Muscle of back (tissue), 11 donors: ENCODE measurements around the gene TGFB3. TPM values are rescaled to one million over a fixed set of nuclear protein-coding genes. Genes with fewer than 3 reads are reported as not detected.
A peak's percentile ranks its signal among the peaks of the same experiment; 100 is the strongest.
"Not testable (repeated sequence)": the region's sequence is repeated elsewhere in the genome, so short reads cannot be mapped to it uniquely, and the experiment has no call there.

Experiments used
- DNase-seq, 3 donors: peaks; one replicate each; pipeline versions ENCODE4 v3.0.0 to v3.0.0-alpha.2; 2013
- polyA plus RNA-seq, 10 donors: library from polyadenylated mRNA; unstranded; fragments of 120-200 nt; gene quantifications; one replicate each; pipeline ENCODE4 v1.2.1, GENCODE V29; 2013; ENCODE audit not compliant: insufficient read length in 10 of 10

TGFB3 gene
- polyA plus RNA-seq, 10 donors, result 71.5 to 109 (median 91.2) TPM

GRCh38 chr14:75961662-75962061 lies 20.1 kb downstream of the TGFB3 start:
- DNase-seq, result no peak

GRCh38 chr14:75960231-75960630 lies 21.6 kb downstream of the TGFB3 start:
- DNase-seq, result no peak

DNA sequence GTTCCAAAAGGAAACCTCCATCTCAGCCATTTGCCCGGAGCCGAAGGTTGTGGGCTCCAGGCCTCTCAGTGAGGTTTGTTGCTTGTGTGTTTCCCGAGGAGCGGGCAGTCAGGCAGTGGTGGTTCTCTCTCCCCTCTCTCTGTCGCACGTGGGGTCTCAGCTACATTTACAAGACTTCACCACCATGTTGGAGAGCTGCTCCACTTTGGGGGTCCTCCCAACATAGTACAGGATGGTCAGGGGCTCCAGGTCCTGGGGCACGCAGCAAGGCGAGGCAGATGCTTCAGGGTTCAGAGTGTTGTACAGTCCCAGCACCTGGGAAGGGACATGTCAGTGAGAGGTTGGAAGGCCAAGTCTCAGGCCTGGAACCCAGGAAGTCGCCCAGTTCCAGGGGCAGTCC lies 22.8 kb downstream of the TGFB3 start:
- DNase-seq, result no peak

- DNase-seq, result no peak
These were observed 29.3 kb downstream of the TGFB3 start for GRCh38 chr14:75952489-75952888.

DNA sequence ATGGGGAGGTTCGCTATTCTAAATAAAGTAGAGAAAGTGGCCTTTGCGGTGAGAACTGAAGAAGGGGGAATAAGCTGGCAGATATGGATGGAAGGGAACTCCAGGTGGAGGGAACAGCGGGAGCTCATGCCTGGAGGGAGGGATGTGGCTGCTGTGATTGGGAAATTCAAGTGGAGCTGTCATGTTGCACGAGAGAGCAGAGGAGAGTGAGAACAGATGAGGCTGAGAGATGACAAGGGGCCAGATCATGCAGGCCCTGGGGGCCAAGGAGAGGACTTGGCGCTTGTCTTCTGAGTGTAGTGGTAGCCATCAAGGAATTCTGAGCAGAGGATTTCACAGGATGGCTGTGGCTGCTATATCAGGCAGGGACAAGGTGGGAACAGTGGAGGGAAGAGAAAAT lies 35.0 kb downstream of the TGFB3 start:
- no peak for DNase-seq

- DNase-seq, result no peak
These were observed 37.1 kb downstream of the TGFB3 start for GRCh38 chr14:75944607-75945241.

- peak; percentile 29 to 68 (median 59) for DNase-seq
These were observed 40.8 kb downstream of the TGFB3 start for GRCh38 chr14:75941030-75941429.

GRCh38 chr14:75939200-75939599 lies 42.6 kb downstream of the TGFB3 start:
- DNase-seq, result no peak

DNA sequence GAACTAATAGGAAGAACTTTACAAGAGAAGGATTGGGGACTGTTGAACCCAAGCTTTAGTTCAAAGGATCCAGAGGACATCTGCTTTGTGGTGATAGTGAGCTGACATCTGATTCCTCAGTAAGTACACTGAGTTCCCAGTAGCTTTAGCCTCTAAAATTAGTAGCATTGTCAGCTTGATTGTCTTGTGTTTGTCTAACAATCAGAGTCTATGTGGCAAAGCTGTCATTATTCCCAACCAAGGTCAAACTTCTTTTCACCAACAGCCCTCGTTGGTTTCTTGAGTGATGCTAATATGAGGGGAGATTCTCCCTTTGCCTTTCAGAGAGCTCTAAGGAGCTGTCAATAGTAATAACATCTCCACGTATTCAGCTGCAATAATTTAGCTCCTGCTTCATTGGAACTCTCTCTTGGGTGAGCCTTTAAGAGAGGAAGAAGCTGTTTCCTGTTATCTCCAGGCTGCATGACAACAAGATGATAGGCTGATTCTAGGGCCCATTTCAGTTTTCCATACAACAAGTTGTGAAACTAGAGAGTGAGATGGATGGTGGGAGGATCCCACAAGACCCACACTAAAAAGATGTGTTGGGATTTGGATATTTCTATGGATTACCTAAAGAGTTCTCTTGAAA lies 46.7 kb downstream of the TGFB3 start:
- DNase-seq, result no peak

GRCh38 chr14:75933712-75934296 lies 48.0 kb downstream of the TGFB3 start:
- no peak for DNase-seq

- peak in 2 of 3 donors; percentile 74 to 83 for DNase-seq
These were observed 53.1 kb downstream of the TGFB3 start for GRCh38 chr14:75928690-75929181.

GRCh38 chr14:75927564-75928087 lies 54.2 kb downstream of the TGFB3 start:
- DNase-seq, result no peak

GRCh38 chr14:75926431-75927115 lies 55.2 kb downstream of the TGFB3 start:
- DNase-seq, result peak in 1 of 3 donors; percentile 35

DNA sequence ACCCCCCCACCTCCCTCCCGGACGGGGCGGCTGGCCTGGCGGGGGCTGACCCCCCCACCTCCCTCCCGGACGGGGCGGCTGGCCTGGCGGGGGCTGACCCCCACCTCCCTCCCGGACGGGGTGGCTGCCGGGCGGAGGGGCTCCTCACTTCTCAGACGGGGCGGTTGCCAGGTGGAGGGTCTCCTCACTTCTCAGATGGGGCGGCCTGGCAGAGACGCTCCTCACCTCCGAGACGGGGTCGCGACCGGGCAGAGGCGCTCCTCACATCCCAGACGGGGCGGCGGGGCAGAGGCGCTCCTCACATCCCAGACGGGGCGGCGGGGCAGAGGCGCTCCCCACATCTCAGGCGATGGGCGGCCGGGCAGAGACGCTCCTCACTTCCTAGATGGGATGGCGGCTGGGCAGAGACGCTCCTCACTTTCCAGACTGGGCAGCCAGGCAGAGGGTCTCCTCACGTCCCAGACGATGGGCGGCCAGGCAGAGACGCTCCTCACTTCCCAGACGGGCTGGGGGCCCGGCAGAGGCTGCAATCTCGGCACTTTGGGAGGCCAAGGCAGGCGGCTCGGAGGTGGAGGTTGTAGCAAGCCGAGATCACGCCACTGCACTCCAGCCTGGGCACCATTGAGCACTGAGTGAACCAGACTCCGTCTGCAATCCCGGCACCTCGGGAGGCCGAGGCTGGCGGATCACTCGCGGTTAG lies 56.5 kb downstream of the TGFB3 start:
- not testable (repeated sequence) for DNase-seq

DNA sequence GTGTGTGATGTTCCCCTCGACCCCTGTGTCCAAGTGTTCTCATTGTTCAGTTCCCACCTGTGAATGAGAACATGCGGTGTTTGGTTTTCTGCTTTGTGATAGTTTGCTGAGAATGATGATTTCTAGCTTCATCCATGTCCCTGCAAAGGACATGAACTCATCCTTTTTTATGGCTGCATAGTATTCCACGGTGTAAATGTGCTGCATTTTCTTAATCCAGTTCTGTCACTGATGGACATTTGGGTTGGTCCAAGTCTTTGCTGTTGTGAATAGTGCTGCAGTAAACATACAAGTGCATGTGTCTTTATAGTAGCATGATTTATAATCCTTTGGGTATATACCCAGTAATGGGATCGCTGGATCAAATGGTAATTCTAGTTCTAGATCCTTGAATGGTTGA lies 61.4 kb downstream of the TGFB3 start:
- not testable (repeated sequence) for DNase-seq

DNA sequence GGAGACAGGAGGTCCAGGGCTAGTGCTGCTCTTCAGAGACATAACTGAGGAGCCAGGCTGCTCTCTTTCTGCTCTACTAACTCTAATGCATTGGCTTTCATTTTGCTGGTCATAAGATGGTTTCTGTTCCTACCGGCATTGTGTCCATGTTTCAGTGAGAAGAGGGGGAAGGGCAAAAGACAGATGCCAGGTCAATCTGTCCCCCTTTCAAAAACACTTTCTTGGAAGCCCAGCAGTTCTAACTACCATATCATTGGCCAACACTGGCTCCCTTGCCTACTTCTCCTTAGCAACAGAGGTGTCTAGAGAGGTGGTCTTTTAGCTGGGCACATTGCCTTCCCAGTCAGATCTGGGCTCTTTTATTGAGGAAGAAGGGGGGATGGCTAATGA lies 63.9 kb downstream of the TGFB3 start:
- DNase-seq, result no peak

DNA sequence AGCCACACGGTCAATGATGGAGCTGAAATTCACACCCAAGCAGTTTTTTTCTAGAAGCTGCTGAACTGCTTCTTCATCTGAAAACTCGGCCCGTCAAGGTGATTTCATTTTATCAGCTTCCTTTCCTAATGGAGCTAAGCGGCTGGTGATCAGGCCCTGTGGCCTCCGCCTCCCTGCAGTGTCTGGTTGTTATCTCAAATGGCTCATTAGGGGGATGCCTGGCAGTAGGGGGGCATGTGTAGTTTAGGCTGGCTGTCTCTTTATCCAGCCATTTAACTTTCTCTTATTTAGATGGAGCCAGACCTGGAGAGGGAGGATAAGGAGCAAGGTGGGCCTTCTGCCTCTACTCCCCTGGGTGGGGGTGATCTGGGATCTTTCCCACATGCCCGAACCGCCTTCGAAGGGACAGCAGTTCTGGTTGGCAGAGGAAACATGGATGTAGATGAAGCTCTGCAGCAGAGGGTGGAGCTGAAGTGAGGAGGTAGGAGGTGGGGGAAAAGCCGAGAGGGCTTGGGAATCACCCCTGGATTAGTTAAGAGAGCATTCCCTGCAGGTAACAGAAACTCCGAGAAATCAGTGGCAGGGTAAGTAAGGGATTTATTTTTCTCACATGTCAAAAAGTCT lies 64.4 kb downstream of the TGFB3 start:
- no peak for DNase-seq

- DNase-seq, result no peak
These were observed 66.8 kb downstream of the TGFB3 start for GRCh38 chr14:75915045-75915444.

DNA sequence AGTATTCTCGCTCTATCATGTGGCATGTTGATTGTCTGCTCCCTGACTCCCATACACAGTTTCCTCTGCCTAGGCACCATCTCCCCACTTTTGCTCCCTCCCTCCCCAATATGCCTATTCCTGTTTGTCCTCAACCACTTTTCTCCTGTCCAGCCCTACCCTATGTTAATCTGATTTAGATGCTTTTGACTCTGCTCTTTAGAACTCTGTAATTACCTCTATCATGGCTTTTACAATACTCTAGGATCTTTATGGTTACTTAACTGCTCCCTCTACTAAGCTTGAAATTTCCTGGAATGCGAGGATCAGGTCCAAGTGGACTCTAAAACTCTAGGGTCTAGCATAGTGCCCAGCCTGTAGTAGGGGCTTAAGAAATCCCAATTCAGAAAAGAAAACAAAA lies 68.6 kb downstream of the TGFB3 start:
- DNase-seq, result no peak

- peak in 2 of 3 donors; percentile 76 to 85 for DNase-seq
These were observed 69.9 kb downstream of the TGFB3 start for GRCh38 chr14:75911883-75912282.

DNA sequence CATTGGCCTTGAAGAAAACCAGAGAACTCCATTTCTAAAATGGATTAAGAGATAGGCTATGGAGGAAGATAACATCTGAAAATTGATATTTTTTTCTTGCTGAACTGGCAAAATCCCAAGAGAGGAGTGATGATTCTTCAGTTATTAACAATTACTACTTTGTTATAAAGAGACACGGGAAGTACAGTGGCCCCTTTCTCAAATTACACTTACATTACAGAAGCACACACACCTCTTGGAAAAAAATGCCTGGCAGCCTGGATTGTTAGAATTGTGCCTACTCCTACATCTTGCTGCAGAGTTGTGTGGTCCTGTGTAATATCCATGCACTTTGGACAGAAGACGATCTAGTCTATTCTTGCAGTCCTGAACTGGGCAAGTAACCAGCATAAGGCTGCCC lies 71.7 kb downstream of the TGFB3 start:
- no peak for DNase-seq
